HG03175 (cell line): Measurements from ENCODE around the gene GRID1.

Experiments used
- ATAC-seq: cut with Tn5 transposase; IDR thresholded peaks from one replicate; pipeline ENCODE4 v1.9.1; 2021; ENCODE audit warnings: mild to moderate bottlenecking, moderate library complexity; ENCODE audit not compliant: unreplicated experiment

The GRID1 gene

GRCh38 chr10:85921789-85922188 is 444.8 kb downstream of the GRID1 start:
- no peak for ATAC-seq

- no peak for ATAC-seq
Observed at GRCh38 chr10:85920311-85920710, 446.3 kb downstream of the GRID1 start.

- ATAC-seq: no peak
Observed at GRCh38 chr10:85919491-85920021, 447.0 kb downstream of the GRID1 start.

GRCh38 chr10:85918371-85918770 is 448.2 kb downstream of the GRID1 start:
- no peak for ATAC-seq

- ATAC-seq: no peak
Observed at GRCh38 chr10:85917601-85918000, 449.0 kb downstream of the GRID1 start.

GRCh38 chr10:85916994-85917573 is 449.5 kb downstream of the GRID1 start:
- no peak for ATAC-seq

- no peak for ATAC-seq
Observed at GRCh38 chr10:85916286-85916685, 450.3 kb downstream of the GRID1 start.

GRCh38 chr10:85915245-85915846 is 451.2 kb downstream of the GRID1 start:
- ATAC-seq: no peak

- ATAC-seq: no peak
Observed at GRCh38 chr10:85914720-85915119, 451.9 kb downstream of the GRID1 start.

- ATAC-seq: no peak
Observed at GRCh38 chr10:85908462-85908861, 458.1 kb downstream of the GRID1 start.

GRCh38 chr10:85902051-85902450 is 464.5 kb downstream of the GRID1 start:
- ATAC-seq: no peak

GRCh38 chr10:85901599-85901998 is 465.0 kb downstream of the GRID1 start:
- ATAC-seq: no peak

- ATAC-seq: no peak
Observed at GRCh38 chr10:85900487-85900886, 466.1 kb downstream of the GRID1 start.

- no peak for ATAC-seq
Observed at GRCh38 chr10:85900061-85900460, 466.5 kb downstream of the GRID1 start.

GRCh38 chr10:85891472-85891871 is 475.1 kb downstream of the GRID1 start:
- no peak for ATAC-seq

- ATAC-seq: no peak
Observed at GRCh38 chr10:85888559-85888958, 478.0 kb downstream of the GRID1 start.

- ATAC-seq: no peak
Observed at GRCh38 chr10:85888004-85888403, 478.6 kb downstream of the GRID1 start.

- ATAC-seq: no peak
Observed at GRCh38 chr10:85874208-85874607, 492.4 kb downstream of the GRID1 start.

GRCh38 chr10:85873063-85873462 is 493.5 kb downstream of the GRID1 start:
- no peak for ATAC-seq

GRCh38 chr10:85868627-85869499 is 497.7 kb downstream of the GRID1 start:
- no peak for ATAC-seq

GRCh38 chr10:85864868-85865526 is 501.6 kb downstream of the GRID1 start:
- no peak for ATAC-seq
